Endothelial cell of umbilical vein (primary cell): Measurements from ENCODE around the gene AFF1. TPM values are rescaled to one million over a fixed set of nuclear protein-coding genes. Genes with fewer than 3 reads are reported as not detected.
A peak's percentile ranks its signal among the peaks of the same experiment; 100 is the strongest.

Source experiments
- BruUV-seq: library from RNA; stranded (reverse); fragments of 400-500 nt; replicated peaks from 2 replicates; lab custom pipeline; 2021; lab: Mats Ljungman, UMichigan
- CTCF ChIA-PET: fragments of 300-600, 350-600 bp; sonication (Branson Sonifier 250); formaldehyde crosslinking; loops from one replicate; lab custom pipeline; 2021; ENCODE audit warnings: antibody characterized with exemption, inconsistent platforms; lab: Charles Lee
- POLR2A ChIA-PET: fragments of 300-600, 350-600 bp; sonication (Branson Sonifier 250); formaldehyde crosslinking; loops from one replicate; lab custom pipeline; 2021; ENCODE audit warnings: antibody characterized with exemption, inconsistent platforms; lab: Charles Lee
- DNase-seq: peaks from one replicate; pipeline ENCODE4 v3.0.0-alpha.2; 2011; ENCODE audit warnings: low read depth, low spot score
- FAIRE-seq: peaks from 2 replicates; lab custom pipeline; 2011; peaks lifted over from hg19 to GRCh38; lab: Jason Lieb, UNC
- H2AFZ ChIP-seq: 2 replicates; pipeline ENCODE4 v1.6.0; 2012; ENCODE audit warnings: low read depth, low read length, control low read depth, inconsistent platforms
- H3K27ac ChIP-seq: 2 replicates; pipeline ENCODE4 v1.5.1; 2011; ENCODE audit warnings: low read depth, mild to moderate bottlenecking, control low read depth, low read length, moderate library complexity; ENCODE audit not compliant: insufficient read depth
- H3K27me3 ChIP-seq, 2 experiments: 2 replicates each; pipeline versions ENCODE4 v1.6.0 to v1.6.1; 2011; ENCODE audit warnings: low read length in 2 of 2, mixed read lengths in 1 of 2; ENCODE audit not compliant: control insufficient read depth in 2 of 2, insufficient read depth in 2 of 2
- H3K36me3 ChIP-seq, 2 experiments: 2 replicates in 1 of 2; 3 replicates in 1 of 2; pipeline ENCODE4 v1.5.1; 2011; ENCODE audit warnings: low read length in 2 of 2, mild to moderate bottlenecking in 1 of 2, moderate library complexity in 1 of 2; ENCODE audit not compliant: control insufficient read depth in 2 of 2, insufficient read depth in 2 of 2; ENCODE audit errors: extremely low read depth in 1 of 2
- H3K4me1 ChIP-seq: 3 replicates; pipeline ENCODE4 v1.5.1; 2011; ENCODE audit warnings: mild to moderate bottlenecking, low read length; ENCODE audit not compliant: control insufficient read depth, insufficient read depth; ENCODE audit errors: extremely low read depth
- H3K4me2 ChIP-seq: 2 replicates; pipeline ENCODE4 v1.6.1; 2011; ENCODE audit warnings: low read length, control low read depth, mixed read lengths; ENCODE audit not compliant: insufficient read depth
- H3K4me3 ChIP-seq, 3 experiments: fragments of 200-600 bp in 1 of 3; sonication (generic), shearing (Covaris generic) in 1 of 3; replicated peaks in 1 of 3; 2 replicates each; pipeline ENCODE4 v1.5.1; 2011 to 2016; ENCODE audit warnings: control low read depth in 3 of 3, low read length in 3 of 3, mild to moderate bottlenecking in 2 of 3, inconsistent platforms in 1 of 3, low read depth in 1 of 3, moderate library complexity in 1 of 3; ENCODE audit not compliant: insufficient read depth in 1 of 3
- H3K79me2 ChIP-seq: 2 replicates; pipeline ENCODE4 v1.6.0; 2012; ENCODE audit warnings: low read length, inconsistent platforms; ENCODE audit not compliant: control insufficient read depth, insufficient read depth
- H3K9ac ChIP-seq: replicated peaks from 2 replicates; pipeline ENCODE3; 2011; ENCODE audit warnings: low read length, control low read depth; ENCODE audit not compliant: insufficient read depth; ENCODE audit errors: extremely low read depth
- H3K9me1 ChIP-seq: replicated peaks from 3 replicates; pipeline ENCODE4 v1.6.0; 2011; ENCODE audit warnings: mild to moderate bottlenecking, low read length; ENCODE audit not compliant: control insufficient read depth, insufficient read depth; ENCODE audit errors: extremely low read depth
- H3K9me3 ChIP-seq: replicated peaks from 2 replicates; pipeline ENCODE4 v1.5.1; 2012; ENCODE audit warnings: low read length, inconsistent platforms; ENCODE audit not compliant: control insufficient read depth, insufficient read depth
- H4K20me1 ChIP-seq: replicated peaks from 2 replicates; pipeline ENCODE3; 2011; ENCODE audit warnings: mild to moderate bottlenecking, low read length; ENCODE audit not compliant: control insufficient read depth, insufficient read depth; ENCODE audit errors: extremely low read depth
- EZH2 ChIP-seq: IDR thresholded peaks from 2 replicates; pipeline ENCODE4 v1.6.1; 2012; ENCODE audit warnings: borderline replicate concordance, low read depth, mild to moderate bottlenecking, moderate library complexity, low read length, inconsistent platforms; ENCODE audit not compliant: severe bottlenecking
- FOS ChIP-seq: IDR thresholded peaks from 2 replicates; pipeline ENCODE4 v1.6.1; 2011; ENCODE audit warnings: mild to moderate bottlenecking, low read length, moderate library complexity, borderline replicate concordance; ENCODE audit not compliant: insufficient read depth
- GATA2 ChIP-seq: IDR thresholded peaks from 2 replicates; pipeline ENCODE4 v1.7.0; 2011; ENCODE audit warnings: low read depth, mild to moderate bottlenecking, moderate library complexity, mixed read lengths, low read length; ENCODE audit not compliant: insufficient read length, insufficient read depth
- JUN ChIP-seq: IDR thresholded peaks from 2 replicates; pipeline ENCODE4 v1.6.1; 2011; ENCODE audit warnings: borderline replicate concordance, low read depth; ENCODE audit not compliant: insufficient read length, insufficient read depth
- MYC ChIP-seq: IDR thresholded peaks from one replicate; pipeline ENCODE4 v1.6.1; 2011; ENCODE audit warnings: mild to moderate bottlenecking, low read depth, low read length
- POLR2A ChIP-seq: IDR thresholded peaks from 2 replicates; pipeline ENCODE4 v1.6.1; 2012; ENCODE audit warnings: low read depth, mild to moderate bottlenecking, control low read depth, low read length
- POLR2AphosphoS5 ChIP-seq: IDR thresholded peaks from 2 replicates; pipeline ENCODE4 v1.6.1; 2012; ENCODE audit warnings: low read depth, mild to moderate bottlenecking, control low read depth, low read length, moderate library complexity; ENCODE audit not compliant: insufficient read depth
- dilution Hi-C: fragments of 300-500 bp; cut with MboI; formaldehyde crosslinking; loops from one replicate; pipeline ENCODE4 v1.15.0; 2019; ENCODE audit warnings: low sequenced_read_pairs; ENCODE audit not compliant: extremely low pct_ligation_motif_present
- intact Hi-C: fragments of 100-400 bp; cut with micrococcal nuclease; formaldehyde crosslinking; loops from one replicate; pipeline ENCODE4 v1.10.0; 2022
- polyA plus RNA-seq, 4 experiments: library from polyadenylated mRNA; depleted of rRNA in 3 of 4; stranded (reverse) in 3 of 4; unstranded in 1 of 4; fragments of >200 nt; gene quantifications; 2 replicates each; pipeline versions ENCODE4 v1.2.1 to v1.2.3, GENCODE V29; 2011 to 2012; ENCODE audit warnings: missing spikeins in 1 of 4
- total RNA-seq: library from RNA; stranded (reverse); gene quantifications from 2 replicates; pipeline ENCODE4 v1.2.3, GENCODE V29; 2021
- TF ChIP-seq, protein P1 (sequence below): IDR thresholded peaks from 2 replicates; pipeline ENCODE4 v1.6.1; 2011; ENCODE audit not compliant: insufficient read depth, insufficient read length
- TF ChIP-seq, protein P2 (sequence below), 2 donors: IDR thresholded peaks; 1 replicate in 1 of 2; 2 replicates in 1 of 2; pipeline ENCODE4 v1.5.1; 2011; ENCODE audit warnings: low read length in 2 of 2, mild to moderate bottlenecking in 2 of 2, moderate library complexity in 2 of 2, control low read depth in 1 of 2, inconsistent platforms in 1 of 2, low read depth in 1 of 2; ENCODE audit not compliant: insufficient read depth in 1 of 2; ENCODE audit errors: extremely low read depth in 1 of 2

The AFF1 gene
- total and polyA plus RNA-seq, 2 donors (not counting 3 experiments of a cell fraction or from before 2014, with no cell fraction given) = 26.2 to 106 TPM

DNA sequence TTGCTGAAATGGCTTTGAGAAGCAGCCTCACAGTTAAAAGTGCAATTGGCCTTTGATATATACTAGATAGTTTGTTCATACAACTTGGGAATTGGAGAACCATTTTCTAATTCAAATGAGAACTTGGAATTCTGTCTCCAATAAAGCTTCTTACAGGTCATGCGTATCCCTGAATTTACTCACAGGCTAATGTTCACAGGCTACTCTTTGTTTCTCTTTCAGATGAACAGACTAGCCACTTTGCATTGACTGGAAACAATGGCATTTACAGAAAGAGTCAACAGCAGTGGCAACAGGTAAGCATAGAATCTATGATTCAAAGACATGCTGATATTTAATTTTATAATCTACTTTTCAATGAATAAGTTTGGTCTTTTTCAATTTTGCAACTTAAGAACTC, 13.5 kb downstream of the AFF1 start:
- Histone ChIP-seq H3K79me2 (peaks cover 37% of the 10 kb centered on the region), H3K4me3 (no peak overlapping the region), H3K9me1 (no peaks in the 10 kb centered on the region), H3K27ac (no peak overlapping the region), H3K9me3 (no peaks in the 10 kb centered on the region), H3K4me1 (peaks cover 14% of the 10 kb centered on the region), H3K9ac (no peak overlapping the region), H3K36me3 (no peaks in the 10 kb centered on the region), H2AFZ (no peak overlapping the region), H3K4me2 (peak overlapping the region; percentile 57), H3K27me3 (no peaks in the 10 kb centered on the region), H4K20me1 (no peaks in the 10 kb centered on the region)
- no TSS peak for BruUV-seq
- intact Hi-C loops = no loop called here
- no peak for FAIRE-seq
- TF ChIP-seq GATA2 (no peak), POLR2A (no peak), EZH2 (no peak), JUN (no peak), MYC (no peak), POLR2AphosphoS5 (no peak), FOS (no peak)
- TF ChIP-seq, protein P1, sequence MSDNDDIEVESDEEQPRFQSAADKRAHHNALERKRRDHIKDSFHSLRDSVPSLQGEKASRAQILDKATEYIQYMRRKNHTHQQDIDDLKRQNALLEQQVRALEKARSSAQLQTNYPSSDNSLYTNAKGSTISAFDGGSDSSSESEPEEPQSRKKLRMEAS = no peak
- TF ChIP-seq, protein P2, sequence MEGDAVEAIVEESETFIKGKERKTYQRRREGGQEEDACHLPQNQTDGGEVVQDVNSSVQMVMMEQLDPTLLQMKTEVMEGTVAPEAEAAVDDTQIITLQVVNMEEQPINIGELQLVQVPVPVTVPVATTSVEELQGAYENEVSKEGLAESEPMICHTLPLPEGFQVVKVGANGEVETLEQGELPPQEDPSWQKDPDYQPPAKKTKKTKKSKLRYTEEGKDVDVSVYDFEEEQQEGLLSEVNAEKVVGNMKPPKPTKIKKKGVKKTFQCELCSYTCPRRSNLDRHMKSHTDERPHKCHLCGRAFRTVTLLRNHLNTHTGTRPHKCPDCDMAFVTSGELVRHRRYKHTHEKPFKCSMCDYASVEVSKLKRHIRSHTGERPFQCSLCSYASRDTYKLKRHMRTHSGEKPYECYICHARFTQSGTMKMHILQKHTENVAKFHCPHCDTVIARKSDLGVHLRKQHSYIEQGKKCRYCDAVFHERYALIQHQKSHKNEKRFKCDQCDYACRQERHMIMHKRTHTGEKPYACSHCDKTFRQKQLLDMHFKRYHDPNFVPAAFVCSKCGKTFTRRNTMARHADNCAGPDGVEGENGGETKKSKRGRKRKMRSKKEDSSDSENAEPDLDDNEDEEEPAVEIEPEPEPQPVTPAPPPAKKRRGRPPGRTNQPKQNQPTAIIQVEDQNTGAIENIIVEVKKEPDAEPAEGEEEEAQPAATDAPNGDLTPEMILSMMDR (IDR thresholded peaks at IDR 0.05; ENCODE audit: extremely low read depth in 1 of 2, insufficient read depth in 1 of 2, low read depth in 1 of 2, low read length in 2 of 2) = no peak
- no peak for DNase-seq
- ChIA-PET POLR2A (no interaction called here), CTCF (interaction anchor here (2.7 kb wide), 1 partner anchor 12 kb away, joined by 6 read pairs; no protein-coding TSS in a partner anchor)
- dilution Hi-C loops = no loop called here
